ENCODE results near the gene AIFM1.

The AIFM1 gene

GRCh38 chrX:130097507-130098209, 68.0 kb downstream of the AIFM1 start:
- FAIRE-seq (no peak), DNase-seq (ENCODE audit: insufficient read length, low spot score) (no peak)

- DNase-seq (ENCODE audit: insufficient read length, low spot score) (no peak), FAIRE-seq (no peak)
Observed at GRCh38 chrX:130095249-130096030, 70.2 kb downstream of the AIFM1 start.

GRCh38 chrX:130094696-130095095, 70.9 kb downstream of the AIFM1 start:
- DNase-seq (ENCODE audit: insufficient read length, low spot score) (no peak), FAIRE-seq (no peak)

- DNase-seq (ENCODE audit: insufficient read length, low spot score) (no peak), FAIRE-seq (no peak)
Observed at GRCh38 chrX:130093271-130093670, 72.4 kb downstream of the AIFM1 start.

- no peak for DNase-seq (ENCODE audit: insufficient read length, low spot score)
- no peak for FAIRE-seq
Observed at GRCh38 chrX:130091980-130092522, 73.6 kb downstream of the AIFM1 start.

GRCh38 chrX:130090364-130090763, 75.3 kb downstream of the AIFM1 start:
- FAIRE-seq, result no peak
- DNase-seq (ENCODE audit: insufficient read length, low spot score), result no peak

- DNase-seq (ENCODE audit: insufficient read length, low spot score) (no peak), FAIRE-seq (no peak)
Observed at GRCh38 chrX:130086447-130087206, 79.0 kb downstream of the AIFM1 start.

GRCh38 chrX:130085551-130086446, 79.8 kb downstream of the AIFM1 start:
- no peak for FAIRE-seq

GRCh38 chrX:130084631-130085237, 80.9 kb downstream of the AIFM1 start:
- FAIRE-seq (no peak), DNase-seq (ENCODE audit: insufficient read length, low spot score) (no peak)

More at GRCh38 chrX:130085551-130086446, 79.8 kb downstream of the AIFM1 start:
- no peak for DNase-seq (ENCODE audit: insufficient read length, low spot score)

GRCh38 chrX:130083656-130084382, 81.8 kb downstream of the AIFM1 start:
- FAIRE-seq (no peak), DNase-seq (ENCODE audit: insufficient read length, low spot score) (no peak)

- FAIRE-seq (no peak), DNase-seq (ENCODE audit: insufficient read length, low spot score) (no peak)
Observed at GRCh38 chrX:130083107-130083490, 82.5 kb downstream of the AIFM1 start.

- no peak for DNase-seq (ENCODE audit: insufficient read length, low spot score)
- FAIRE-seq, result no peak
Observed at GRCh38 chrX:130082244-130083106, 83.2 kb downstream of the AIFM1 start.

- FAIRE-seq, result no peak
Observed at GRCh38 chrX:130081421-130082045, 84.1 kb downstream of the AIFM1 start.

GRCh38 chrX:130080791-130081367, 84.8 kb downstream of the AIFM1 start:
- FAIRE-seq (no peak), DNase-seq (ENCODE audit: insufficient read length, low spot score) (no peak)

More at GRCh38 chrX:130081421-130082045, 84.1 kb downstream of the AIFM1 start:
- DNase-seq (ENCODE audit: insufficient read length, low spot score), result no peak

- FAIRE-seq, result no peak
- DNase-seq (ENCODE audit: insufficient read length, low spot score), result no peak
Observed at GRCh38 chrX:130079824-130080406, 85.7 kb downstream of the AIFM1 start.
